Measurements from ENCODE around the gene MSMP. TPM values are rescaled to one million over a fixed set of nuclear protein-coding genes. Genes with fewer than 3 reads are reported as not detected.

The MSMP gene
- total RNA-seq, 1 experiment from 2014 or later: not detected

GRCh38 chr9:35759795-35760194 is 5.7 kb upstream of the MSMP start:
- H3F3A ChIP-seq (ENCODE audit: insufficient read depth, low read depth): peaks cover 29% of the 10 kb centered on the region
- ChIA-PET POLR2A (ENCODE audit: unreplicated experiment) (no interaction called here), CTCF (no interaction called here)
- BruUV-seq (replicated peaks): no TSS peak
- H3K27me3 ChIP-seq (ENCODE audit: insufficient read depth, low read depth): no peaks in the 10 kb centered on the region
- H3K79me2 ChIP-seq (ENCODE audit: low read depth): peaks cover 38% of the 10 kb centered on the region
- TF ChIP-seq EZH2 (IDR thresholded peaks at IDR 0.05; ENCODE audit: low read depth): no peak
- TF ChIP-seq, protein P1, sequence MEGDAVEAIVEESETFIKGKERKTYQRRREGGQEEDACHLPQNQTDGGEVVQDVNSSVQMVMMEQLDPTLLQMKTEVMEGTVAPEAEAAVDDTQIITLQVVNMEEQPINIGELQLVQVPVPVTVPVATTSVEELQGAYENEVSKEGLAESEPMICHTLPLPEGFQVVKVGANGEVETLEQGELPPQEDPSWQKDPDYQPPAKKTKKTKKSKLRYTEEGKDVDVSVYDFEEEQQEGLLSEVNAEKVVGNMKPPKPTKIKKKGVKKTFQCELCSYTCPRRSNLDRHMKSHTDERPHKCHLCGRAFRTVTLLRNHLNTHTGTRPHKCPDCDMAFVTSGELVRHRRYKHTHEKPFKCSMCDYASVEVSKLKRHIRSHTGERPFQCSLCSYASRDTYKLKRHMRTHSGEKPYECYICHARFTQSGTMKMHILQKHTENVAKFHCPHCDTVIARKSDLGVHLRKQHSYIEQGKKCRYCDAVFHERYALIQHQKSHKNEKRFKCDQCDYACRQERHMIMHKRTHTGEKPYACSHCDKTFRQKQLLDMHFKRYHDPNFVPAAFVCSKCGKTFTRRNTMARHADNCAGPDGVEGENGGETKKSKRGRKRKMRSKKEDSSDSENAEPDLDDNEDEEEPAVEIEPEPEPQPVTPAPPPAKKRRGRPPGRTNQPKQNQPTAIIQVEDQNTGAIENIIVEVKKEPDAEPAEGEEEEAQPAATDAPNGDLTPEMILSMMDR (conservative IDR thresholded peaks at IDR 0.05): no peak
- no peaks in the 10 kb centered on the region for H3K9me2 ChIP-seq (ENCODE audit: insufficient read depth)
- no peak overlapping the region for H3K4me2 ChIP-seq
- H4K20me1 ChIP-seq (ENCODE audit: insufficient read depth): no peaks in the 10 kb centered on the region
- no peaks in the 10 kb centered on the region for H3K9me3 ChIP-seq (ENCODE audit: insufficient read depth, low read depth)
- no peaks in the 10 kb centered on the region for H3K36me3 ChIP-seq (ENCODE audit: low read depth)
- H3K4me1 ChIP-seq (replicated peaks; ENCODE audit: insufficient read depth): peaks cover 17% of the 10 kb centered on the region
- intact Hi-C loops (cut with micrococcal nuclease; ENCODE audit: unreplicated experiment): no loop called here
- no peak overlapping the region for H2AFZ ChIP-seq
- H3K4me3 ChIP-seq: no peak overlapping the region
- DNase-seq: no peak
- H3K27ac ChIP-seq: no peak overlapping the region

DNA sequence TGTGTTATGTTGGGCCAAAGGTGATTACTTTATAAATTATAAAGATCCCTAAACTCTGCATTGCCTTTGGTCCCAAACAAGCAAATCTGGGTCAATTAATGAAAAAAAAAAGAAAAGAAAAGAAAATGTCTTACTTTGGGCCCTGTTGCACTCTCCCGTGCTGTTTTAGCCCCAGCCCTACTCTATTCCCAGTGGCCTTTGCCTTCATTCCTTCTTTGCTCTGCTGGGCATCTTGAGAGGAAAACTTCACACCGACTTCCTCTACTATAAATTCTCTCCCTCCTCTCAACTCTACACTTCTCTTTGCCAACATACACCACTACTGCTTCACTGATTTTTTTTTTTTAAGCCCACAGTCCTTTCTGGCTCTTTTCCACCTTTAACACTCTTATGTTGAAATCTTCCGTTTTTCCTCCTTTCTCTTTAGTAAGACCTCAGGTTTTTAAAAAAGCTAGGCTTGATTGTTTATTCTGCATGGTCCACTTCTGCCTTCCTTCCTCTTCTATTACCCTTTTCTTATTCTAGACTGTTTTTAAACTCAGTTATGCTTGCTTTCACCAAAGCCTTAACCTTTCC is 4.5 kb upstream of the MSMP start:
- peak overlapping the region; percentile 94 for H3K4me2 ChIP-seq
- intact Hi-C loops (cut with micrococcal nuclease; ENCODE audit: unreplicated experiment): no loop called here
- no peaks in the 10 kb centered on the region for H3K36me3 ChIP-seq (ENCODE audit: low read depth)
- ChIA-PET POLR2A (ENCODE audit: unreplicated experiment) (no interaction called here), CTCF (interaction anchor here (0.6 kb wide), 1 partner anchor 159 kb away, joined by 3 read pairs; no protein-coding TSS in a partner anchor)
- BruUV-seq (replicated peaks): TSS peak; percentile 44
- H3K4me3 ChIP-seq: peak overlapping the region; percentile 90; the same call in 1 of the 2 replicates
- peaks cover 17% of the 10 kb centered on the region for H3K4me1 ChIP-seq (replicated peaks; ENCODE audit: insufficient read depth)
- no peak overlapping the region for H2AFZ ChIP-seq
- no peaks in the 10 kb centered on the region for H3K9me2 ChIP-seq (ENCODE audit: insufficient read depth)
- H3K9me3 ChIP-seq (ENCODE audit: insufficient read depth, low read depth): no peaks in the 10 kb centered on the region
- TF ChIP-seq EZH2 (IDR thresholded peaks at IDR 0.05; ENCODE audit: low read depth): no peak
- TF ChIP-seq, protein P1 (conservative IDR thresholded peaks at IDR 0.05): no peak
- peak overlapping the region; percentile 91 for H3K27ac ChIP-seq
- H3K27me3 ChIP-seq (ENCODE audit: insufficient read depth, low read depth): no peaks in the 10 kb centered on the region
- peaks cover 29% of the 10 kb centered on the region for H3F3A ChIP-seq (ENCODE audit: insufficient read depth, low read depth)
- peaks cover 38% of the 10 kb centered on the region for H3K79me2 ChIP-seq (ENCODE audit: low read depth)
- no peak for DNase-seq
- H4K20me1 ChIP-seq (ENCODE audit: insufficient read depth): no peaks in the 10 kb centered on the region

DNA sequence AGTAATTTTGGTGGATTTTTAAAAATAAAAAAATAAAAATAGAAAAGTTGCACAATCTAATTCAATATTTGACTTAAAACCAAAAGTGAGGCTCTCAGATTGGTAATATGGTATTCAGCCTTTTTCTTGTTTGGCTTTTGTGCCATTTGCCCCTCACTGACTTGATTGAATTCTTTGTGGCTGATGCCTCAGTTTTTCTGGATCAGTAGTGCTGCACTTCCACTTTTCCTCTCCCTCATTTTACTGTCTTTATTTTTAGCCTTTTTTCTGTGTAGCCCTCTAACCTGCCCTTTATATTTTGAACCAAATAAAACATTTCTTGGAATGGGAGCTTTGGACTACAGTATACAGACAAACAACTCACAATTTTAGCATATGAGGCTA is 3.8 kb upstream of the MSMP start:
- Histone ChIP-seq H3K27ac (peak overlapping the region; percentile 91), H3F3A (ENCODE audit: insufficient read depth, low read depth) (peaks cover 29% of the 10 kb centered on the region), H2AFZ (no peak overlapping the region), H3K9me2 (ENCODE audit: insufficient read depth) (no peaks in the 10 kb centered on the region), H3K79me2 (ENCODE audit: low read depth) (peaks cover 38% of the 10 kb centered on the region), H3K27me3 (ENCODE audit: insufficient read depth, low read depth) (no peaks in the 10 kb centered on the region), H3K4me3 (peak overlapping the region; percentile 90), H3K36me3 (ENCODE audit: low read depth) (no peaks in the 10 kb centered on the region), H3K9me3 (ENCODE audit: insufficient read depth, low read depth) (no peaks in the 10 kb centered on the region), H3K4me2 (peak overlapping the region; percentile 94), H4K20me1 (ENCODE audit: insufficient read depth) (no peaks in the 10 kb centered on the region), H3K4me1 (replicated peaks; ENCODE audit: insufficient read depth) (peaks cover 17% of the 10 kb centered on the region)
- ChIA-PET POLR2A (ENCODE audit: unreplicated experiment) (no interaction called here), CTCF (no interaction called here)
- TF ChIP-seq, protein P1 (conservative IDR thresholded peaks at IDR 0.05): no peak
- TF ChIP-seq EZH2 (IDR thresholded peaks at IDR 0.05; ENCODE audit: low read depth): no peak
- no TSS peak for BruUV-seq (replicated peaks)
- no peak for DNase-seq
- intact Hi-C loops (cut with micrococcal nuclease; ENCODE audit: unreplicated experiment): no loop called here

Data from PC-9 (cell line).